CD14-positive monocyte (primary cell): Measurements from ENCODE around the gene WWOX. TPM values are rescaled to one million over a fixed set of nuclear protein-coding genes. Genes with fewer than 3 reads are reported as not detected.
A peak's percentile ranks its signal among the peaks of the same experiment; 100 is the strongest.

Experiments
- DNase-seq, 3 donors: peaks; one replicate each; pipeline ENCODE4 v3.0.0-alpha.2; 2011 to 2022
- H2AFZ ChIP-seq: 2 replicates; pipeline ENCODE4 v1.6.0; 2012; ENCODE audit warnings: mild to moderate bottlenecking, low read depth, low read length, inconsistent platforms; ENCODE audit not compliant: insufficient read depth, poor library complexity, severe bottlenecking
- H3K27ac ChIP-seq, 2 donors: 1 replicate in 1 of 2; 2 replicates in 1 of 2; pipeline ENCODE4 v1.5.1; 2012 to 2013; ENCODE audit warnings: low read length in 2 of 2, control low read depth in 1 of 2, inconsistent platforms in 1 of 2, low read depth in 1 of 2, mild to moderate bottlenecking in 1 of 2
- H3K27me3 ChIP-seq, 2 donors: one replicate each; pipeline versions ENCODE4 v1.6.0 to v1.6.1; 2011 to 2013; ENCODE audit warnings: low read length in 2 of 2; ENCODE audit not compliant: control insufficient read depth in 2 of 2, insufficient read depth in 2 of 2
- H3K36me3 ChIP-seq, 2 donors: replicated peaks in 1 of 2; 1 replicate in 1 of 2; 2 replicates in 1 of 2; pipeline versions ENCODE4 v1.5.1 to v1.6.1; 2012 to 2013; ENCODE audit warnings: low read length in 2 of 2, control low read depth in 1 of 2, inconsistent platforms in 1 of 2, mild to moderate bottlenecking in 1 of 2; ENCODE audit not compliant: insufficient read depth in 2 of 2, control insufficient read depth in 1 of 2
- H3K4me1 ChIP-seq, 2 donors: 1 replicate in 1 of 2; 2 replicates in 1 of 2; pipeline versions ENCODE4 v1.5.1 to v1.6.1; 2012 to 2013; ENCODE audit warnings: low read length in 2 of 2, control low read depth in 1 of 2, inconsistent platforms in 1 of 2, mild to moderate bottlenecking in 1 of 2, moderate library complexity in 1 of 2; ENCODE audit not compliant: insufficient read depth in 2 of 2, control insufficient read depth in 1 of 2
- H3K4me2 ChIP-seq: replicated peaks from 2 replicates; pipeline ENCODE3; 2012; ENCODE audit warnings: low read length, moderate library complexity, mild to moderate bottlenecking; ENCODE audit not compliant: poor library complexity, severe bottlenecking; ENCODE audit errors: extremely low read depth
- H3K4me3 ChIP-seq, 3 experiments: fragments of 200-600 bp in 1 of 3; sonication (generic) in 1 of 3; replicated peaks in 1 of 3; 1 replicate in 2 of 3; 2 replicates in 1 of 3; pipeline ENCODE4 v1.5.1; 2011 to 2013; ENCODE audit warnings: low read length in 3 of 3, mild to moderate bottlenecking in 3 of 3, control low read depth in 2 of 3, low read depth in 2 of 3, inconsistent platforms in 1 of 3, moderate library complexity in 1 of 3
- H3K79me2 ChIP-seq: 2 replicates; pipeline ENCODE4 v1.6.0; 2012; ENCODE audit warnings: mild to moderate bottlenecking, control low read depth, inconsistent platforms, low read length, moderate library complexity; ENCODE audit not compliant: insufficient read depth
- H3K9ac ChIP-seq: 2 replicates; pipeline ENCODE4 v1.6.0; 2017; ENCODE audit warnings: low read length, mild to moderate bottlenecking; ENCODE audit not compliant: insufficient read depth, poor library complexity, severe bottlenecking
- H3K9me3 ChIP-seq, 2 donors: replicated peaks in 1 of 2; 1 replicate in 1 of 2; 2 replicates in 1 of 2; pipeline versions ENCODE4 v1.5.1 to v1.6.1; 2012 to 2013; ENCODE audit warnings: low read length in 2 of 2, control low read depth in 1 of 2; ENCODE audit not compliant: control insufficient read depth in 1 of 2, insufficient read depth in 1 of 2
- H4K20me1 ChIP-seq: 2 replicates; pipeline ENCODE4 v1.6.0; 2012; ENCODE audit warnings: mild to moderate bottlenecking, low read length, control low read depth, moderate library complexity; ENCODE audit not compliant: insufficient read depth
- H3K27ac Mint-ChIP-seq, 7 donors: one replicate each; pipeline ENCODE4 v1.8.0; 2020; ENCODE audit warnings: mild to moderate bottlenecking in 7 of 7, mixed read lengths in 7 of 7, moderate library complexity in 6 of 7, inconsistent platforms in 2 of 7
- H3K27me3 Mint-ChIP-seq, 3 donors: one replicate each; pipeline ENCODE4 v1.8.0; 2021 to 2022; ENCODE audit warnings: low read depth in 3 of 3, mild to moderate bottlenecking in 3 of 3, mixed read lengths in 3 of 3, moderate library complexity in 3 of 3, inconsistent platforms in 1 of 3
- H3K36me3 Mint-ChIP-seq, 2 donors: one replicate each; pipeline ENCODE4 v1.8.0; 2020; ENCODE audit warnings: mixed read lengths in 2 of 2, inconsistent platforms in 1 of 2, mild to moderate bottlenecking in 1 of 2
- H3K4me1 Mint-ChIP-seq: one replicate; pipeline ENCODE4 v1.8.0; 2020; ENCODE audit warnings: mild to moderate bottlenecking, mixed read lengths
- H3K4me3 Mint-ChIP-seq, 2 donors: one replicate each; pipeline ENCODE4 v1.8.0; 2020; ENCODE audit warnings: mild to moderate bottlenecking in 2 of 2, mixed read lengths in 2 of 2, moderate library complexity in 1 of 2
- H3K9me3 Mint-ChIP-seq, 7 donors: one replicate each; pipeline ENCODE4 v1.8.0; 2020 to 2022; ENCODE audit warnings: mixed read lengths in 7 of 7, mild to moderate bottlenecking in 6 of 7, moderate library complexity in 6 of 7, inconsistent platforms in 2 of 7
- CTCF ChIP-seq: fragments of 200-600 bp; IDR thresholded peaks from one replicate; pipeline ENCODE4 v1.8.0; 2022; ENCODE audit warnings: antibody characterized with exemption, mild to moderate bottlenecking
- WGBS: methylation state at CpG from one replicate; pipeline ENCODE4 v1.1.5; 2013; ENCODE audit warnings: missing lambda C conversion rate; ENCODE audit not compliant: insufficient coverage; 5-methylcytosine and 5-hydroxymethylcytosine counted together
- intact Hi-C, 2 donors: fragments of 100-400 bp; cut with micrococcal nuclease; formaldehyde crosslinking; loops; one replicate each; pipeline versions ENCODE4 v1.15.0 to v1.15.1; 2023
- polyA plus RNA-seq, 3 donors: library from polyadenylated mRNA; depleted of rRNA in 1 of 3; unstranded in 2 of 3; stranded (reverse) in 1 of 3; fragments of 300-500 nt in 2 of 3; fragments of >200 nt in 1 of 3; fragmentation: Illumina TruSeq in 2 of 3; gene quantifications; 1 replicate in 2 of 3; 2 replicates in 1 of 3; pipeline ENCODE4 v1.2.3, GENCODE V29; 2012 to 2021

WWOX gene
- polyA plus RNA-seq, 3 donors = 4.0 to 7.0 (median 6.3) TPM

- no peak for TF ChIP-seq CTCF
Measured at GRCh38 chr16:79143026-79143425, 1043.6 kb downstream of the WWOX start.

GRCh38 chr16:79150151-79150550 is 1050.7 kb downstream of the WWOX start:
- Mint-ChIP-seq H3K9me3 (no peaks in the 10 kb centered on the region), H3K27ac (peak overlapping the region in 1 of 7 donors; percentile 91), H3K4me1 (peaks cover 24% of the 10 kb centered on the region), H3K27me3 (peaks cover 0 to 2% (median 0%) of the 10 kb centered on the region in 3 donors), H3K4me3 (no peak overlapping the region), H3K36me3 (peaks cover 0 to 3% of the 10 kb centered on the region in 2 donors)
- Histone ChIP-seq H3K36me3 (no peaks in the 10 kb centered on the region), H3K79me2 (no peaks in the 10 kb centered on the region), H2AFZ (no peak overlapping the region), H4K20me1 (no peaks in the 10 kb centered on the region), H3K4me3 (no peak overlapping the region), H3K4me1 (peaks cover 19 to 22% of the 10 kb centered on the region in 2 donors), H3K27me3 (no peaks in the 10 kb centered on the region), H3K9ac (no peak overlapping the region), H3K9me3 (no peaks in the 10 kb centered on the region), H3K4me2 (no peak overlapping the region), H3K27ac (no peak overlapping the region)
- no peak for DNase-seq
- TF ChIP-seq CTCF = no peak
- intact Hi-C loops = loop anchor here in 1 of 2 donors (10.0 kb wide), 1 partner anchor 55 kb away; no protein-coding TSS in a partner anchor
- WGBS = no CpG with 5 or more reads among the region's 1 CpG

More at GRCh38 chr16:79143026-79143425, 1043.6 kb downstream of the WWOX start:
- H3K36me3 ChIP-seq = no peaks in the 10 kb centered on the region
- H4K20me1 ChIP-seq = no peaks in the 10 kb centered on the region
- no peaks in the 10 kb centered on the region for H3K27me3 ChIP-seq
- no peak overlapping the region for H3K27ac ChIP-seq
- no peak overlapping the region for H3K9ac ChIP-seq
- H3K9me3 Mint-ChIP-seq = no peaks in the 10 kb centered on the region
- H3K4me3 Mint-ChIP-seq = no peak overlapping the region
- H3K27ac Mint-ChIP-seq = no peak overlapping the region
- H3K4me3 ChIP-seq = no peak overlapping the region
- H3K36me3 Mint-ChIP-seq = no peaks in the 10 kb centered on the region
- no peak for DNase-seq
- intact Hi-C loops = no loop called here
- peaks cover 3% of the 10 kb centered on the region for H3K4me1 Mint-ChIP-seq
- H3K79me2 ChIP-seq = no peaks in the 10 kb centered on the region
- peaks cover 0 to 2% of the 10 kb centered on the region in 2 donors for H3K4me1 ChIP-seq
- WGBS = no CpG with 5 or more reads among the region's 2 CpGs
- H3K4me2 ChIP-seq = no peak overlapping the region
- H3K9me3 ChIP-seq = no peaks in the 10 kb centered on the region
- no peak overlapping the region for H2AFZ ChIP-seq
- H3K27me3 Mint-ChIP-seq = peaks cover 0 to 2% (median 0%) of the 10 kb centered on the region in 3 donors
